Naive B cell (primary cell): ENCODE results near the gene MLXIPL. TPM values are rescaled to one million over a fixed set of nuclear protein-coding genes. Genes with fewer than 3 reads are reported as not detected.
"Not testable (repeated sequence)": the region's sequence is repeated elsewhere in the genome, so short reads cannot be mapped to it uniquely, and the experiment has no call there.

ENCODE experiments used
- ATAC-seq, 2 donors: fragments of 150-1000 bp; cut with Tn5 transposase; 2 replicates each; pipeline ENCODE4 v1.10.0; 2021; ENCODE audit warnings: low read depth in 2 of 2, mild to moderate bottlenecking in 2 of 2, moderate library complexity in 2 of 2
- DNase-seq: peaks from one replicate; pipeline ENCODE4 v3.0.0; 2022
- H3K27ac Mint-ChIP-seq, 6 donors: one replicate each; pipeline ENCODE4 v1.8.0; 2020 to 2022; ENCODE audit warnings: mild to moderate bottlenecking in 6 of 6, mixed read lengths in 6 of 6, moderate library complexity in 5 of 6, inconsistent platforms in 2 of 6
- H3K27me3 Mint-ChIP-seq, 3 donors: one replicate each; pipeline ENCODE4 v1.8.0; 2021 to 2022; ENCODE audit warnings: mixed read lengths in 3 of 3, mild to moderate bottlenecking in 1 of 3
- H3K36me3 Mint-ChIP-seq, 2 donors: one replicate each; pipeline ENCODE4 v1.8.0; 2020 to 2022; ENCODE audit warnings: mixed read lengths in 2 of 2, inconsistent platforms in 1 of 2, mild to moderate bottlenecking in 1 of 2
- H3K4me1 Mint-ChIP-seq, 3 donors: one replicate each; pipeline ENCODE4 v1.8.0; 2020 to 2022; ENCODE audit warnings: mixed read lengths in 3 of 3, inconsistent platforms in 1 of 3, mild to moderate bottlenecking in 1 of 3, moderate library complexity in 1 of 3
- H3K4me3 Mint-ChIP-seq, 8 donors: one replicate each; pipeline ENCODE4 v1.8.0; 2020 to 2022; ENCODE audit warnings: mild to moderate bottlenecking in 8 of 8, mixed read lengths in 8 of 8, moderate library complexity in 8 of 8, inconsistent platforms in 2 of 8
- H3K9me3 Mint-ChIP-seq, 7 donors: one replicate each; pipeline ENCODE4 v1.8.0; 2020 to 2022; ENCODE audit warnings: mixed read lengths in 7 of 7, mild to moderate bottlenecking in 5 of 7, inconsistent platforms in 2 of 7, moderate library complexity in 1 of 7
- polyA plus RNA-seq, 6 donors: library from polyadenylated mRNA; unstranded; fragments of 300-500 nt; fragmentation: Illumina TruSeq; gene quantifications; one replicate each; pipeline ENCODE4 v1.2.3, GENCODE V29; 2021; ENCODE audit warnings: low read depth in 6 of 6

Gene MLXIPL
- polyA plus RNA-seq: not detected

GRCh38 chr7:73623798-73624668 lies at the start of gene MLXIPL:
TSS of gene MLXIPL (minus strand) at chr7:73624522. CDS start at chr7:73624492, 30 bp downstream.
- peak; percentile 33 for DNase-seq
- Mint-ChIP-seq H3K36me3 (no peaks in the 10 kb centered on the region), H3K9me3 (peaks cover 0 to 1% (median 0%) of the 10 kb centered on the region in 7 donors), H3K27ac (no peak within 1 kb of the TSS), H3K4me1 (peaks cover 8 to 14% (median 11%) of the 10 kb centered on the region in 3 donors), H3K27me3 (peaks cover 28 to 87% (median 74%) of the 10 kb centered on the region in 3 donors), H3K4me3 (peak within 1 kb of the TSS in 7 of 8 donors; percentile 47 to 81 (median 71))
- peak; percentile 67 to 75 for ATAC-seq

GRCh38 chr7:73671857-73672445 lies 47.6 kb upstream of the MLXIPL start:
- Mint-ChIP-seq H3K27me3 (peaks cover 0 to 17% (median 15%) of the 10 kb centered on the region in 3 donors), H3K36me3 (no peaks in the 10 kb centered on the region), H3K27ac (peak overlapping the region in 3 of 6 donors; percentile 19 to 68 (median 43)), H3K9me3 (no peaks in the 10 kb centered on the region), H3K4me1 (peaks cover 8 to 13% (median 11%) of the 10 kb centered on the region in 3 donors), H3K4me3 (no peak overlapping the region)
- DNase-seq (no peak), ATAC-seq (no peak)

GRCh38 chr7:73671322-73671661 lies 47.0 kb upstream of the MLXIPL start:
- H3K36me3 Mint-ChIP-seq: no peaks in the 10 kb centered on the region
- H3K27me3 Mint-ChIP-seq: peaks cover under 1 to 17% (median 16%) of the 10 kb centered on the region in 3 donors
- no peak overlapping the region for H3K27ac Mint-ChIP-seq
- H3K9me3 Mint-ChIP-seq: no peaks in the 10 kb centered on the region
- H3K4me3 Mint-ChIP-seq: no peak overlapping the region
- ATAC-seq (no peak), DNase-seq (no peak)
- H3K4me1 Mint-ChIP-seq: peaks cover 8 to 13% (median 11%) of the 10 kb centered on the region in 3 donors

GRCh38 chr7:73669858-73670385 lies 45.6 kb upstream of the MLXIPL start:
- H3K27ac Mint-ChIP-seq: no peak overlapping the region
- H3K4me3 Mint-ChIP-seq: peak overlapping the region in 3 of 8 donors; percentile 22 to 54 (median 45)
- no peak for ATAC-seq

GRCh38 chr7:73669288-73669701 lies 45.0 kb upstream of the MLXIPL start:
- Mint-ChIP-seq H3K27ac (no peak overlapping the region), H3K4me1 (peaks cover 9 to 13% (median 11%) of the 10 kb centered on the region in 3 donors), H3K9me3 (peaks cover 0 to 1% (median 0%) of the 10 kb centered on the region in 7 donors), H3K4me3 (peak overlapping the region in 2 of 8 donors; percentile 21 to 54), H3K27me3 (peaks cover 15 to 36% (median 32%) of the 10 kb centered on the region in 3 donors), H3K36me3 (no peaks in the 10 kb centered on the region)
- ATAC-seq (no peak), DNase-seq (no peak)

More at GRCh38 chr7:73669858-73670385, 45.6 kb upstream of the MLXIPL start:
- H3K9me3 Mint-ChIP-seq: peaks cover 0 to 1% (median 0%) of the 10 kb centered on the region in 7 donors
- H3K36me3 Mint-ChIP-seq: no peaks in the 10 kb centered on the region
- DNase-seq: no peak
- peaks cover 10 to 30% (median 27%) of the 10 kb centered on the region in 3 donors for H3K27me3 Mint-ChIP-seq
- peaks cover 8 to 13% (median 11%) of the 10 kb centered on the region in 3 donors for H3K4me1 Mint-ChIP-seq

- Mint-ChIP-seq H3K9me3 (peaks cover 0 to 1% (median 0%) of the 10 kb centered on the region in 7 donors), H3K27ac (peak overlapping the region in 1 of 6 donors; percentile 10), H3K4me1 (peaks cover 11 to 13% (median 13%) of the 10 kb centered on the region in 3 donors), H3K36me3 (no peaks in the 10 kb centered on the region), H3K4me3 (peak overlapping the region; percentile 72 to 94 (median 84)), H3K27me3 (peaks cover 19 to 40% (median 36%) of the 10 kb centered on the region in 3 donors)
- ATAC-seq (no peak), DNase-seq (no peak)
Measured at GRCh38 chr7:73668886-73669230, 44.5 kb upstream of the MLXIPL start.

- peaks cover 22 to 45% (median 42%) of the 10 kb centered on the region in 3 donors for H3K27me3 Mint-ChIP-seq
- peak overlapping the region in 5 of 6 donors; percentile 47 to 89 (median 75) for H3K27ac Mint-ChIP-seq
- peaks cover 11 to 13% (median 13%) of the 10 kb centered on the region in 3 donors for H3K4me1 Mint-ChIP-seq
- peaks cover under 1 to 3% (median 2%) of the 10 kb centered on the region in 7 donors for H3K9me3 Mint-ChIP-seq
- peak overlapping the region; percentile 72 to 94 (median 84) for H3K4me3 Mint-ChIP-seq
- DNase-seq (no peak), ATAC-seq (no peak)
- H3K36me3 Mint-ChIP-seq: peaks cover 2 to 4% of the 10 kb centered on the region in 2 donors
Measured at GRCh38 chr7:73668103-73668885, 44.0 kb upstream of the MLXIPL start.

- H3K36me3 Mint-ChIP-seq: peaks cover 7 to 10% of the 10 kb centered on the region in 2 donors
- H3K27me3 Mint-ChIP-seq: peaks cover 27 to 52% (median 49%) of the 10 kb centered on the region in 3 donors
- ATAC-seq (peak; percentile 89 to 90), DNase-seq (peak; percentile 91)
- peak within 1 kb of the TSS; percentile 74 to 94 (median 86) for H3K4me3 Mint-ChIP-seq
- peaks cover 4 to 10% (median 8%) of the 10 kb centered on the region in 7 donors for H3K9me3 Mint-ChIP-seq
- H3K4me1 Mint-ChIP-seq: peaks cover 11 to 13% (median 13%) of the 10 kb centered on the region in 3 donors
- peak within 1 kb of the TSS; percentile 66 to 89 (median 76) for H3K27ac Mint-ChIP-seq
Measured at GRCh38 chr7:73667344-73668102, 43.2 kb upstream of the MLXIPL start, which contains the start of gene VPS37D. TSS of gene VPS37D (plus strand) at chr7:73667831. CDS start at chr7:73667959, 128 bp downstream.

- no peak overlapping the region for H3K4me3 Mint-ChIP-seq
- ATAC-seq: no peak
- DNase-seq: no peak
- H3K36me3 Mint-ChIP-seq: peaks cover 7 to 10% of the 10 kb centered on the region in 2 donors
- peaks cover 0 to 5% (median 0%) of the 10 kb centered on the region in 3 donors for H3K4me1 Mint-ChIP-seq
- peaks cover 6 to 11% (median 8%) of the 10 kb centered on the region in 7 donors for H3K9me3 Mint-ChIP-seq
- peaks cover 38 to 56% (median 53%) of the 10 kb centered on the region in 3 donors for H3K27me3 Mint-ChIP-seq
- H3K27ac Mint-ChIP-seq: no peak overlapping the region
Measured at GRCh38 chr7:73663033-73663432, 38.7 kb upstream of the MLXIPL start.

- not testable (repeated sequence) for H3K4me3 Mint-ChIP-seq, H3K36me3 Mint-ChIP-seq, H3K4me1 Mint-ChIP-seq, DNase-seq, H3K27ac Mint-ChIP-seq, ATAC-seq
- peaks cover 39 to 48% (median 47%) of the 10 kb centered on the region in 3 donors for H3K27me3 Mint-ChIP-seq
- peaks cover 6 to 11% (median 8%) of the 10 kb centered on the region in 7 donors for H3K9me3 Mint-ChIP-seq
Measured at GRCh38 chr7:73660594-73660993, 36.3 kb upstream of the MLXIPL start.

- DNase-seq: no peak
- Mint-ChIP-seq H3K4me3 (no peak overlapping the region), H3K27me3 (peaks cover 33 to 50% (median 47%) of the 10 kb centered on the region in 3 donors), H3K9me3 (peaks cover 6 to 11% (median 8%) of the 10 kb centered on the region in 7 donors), H3K27ac (no peak overlapping the region), H3K4me1 (peaks cover 0 to 5% (median 0%) of the 10 kb centered on the region in 3 donors), H3K36me3 (peaks cover 7 to 10% of the 10 kb centered on the region in 2 donors)
- ATAC-seq: no peak
Measured at GRCh38 chr7:73659983-73660382, 35.7 kb upstream of the MLXIPL start.

- not testable (repeated sequence) for H3K36me3 Mint-ChIP-seq, DNase-seq, H3K4me1 Mint-ChIP-seq, H3K4me3 Mint-ChIP-seq, H3K9me3 Mint-ChIP-seq, H3K27ac Mint-ChIP-seq, ATAC-seq
- peaks cover 31 to 44% (median 38%) of the 10 kb centered on the region in 3 donors for H3K27me3 Mint-ChIP-seq
Measured at GRCh38 chr7:73655309-73655708, 31.0 kb upstream of the MLXIPL start.
